AG04449 (cell line): ENCODE measurements around the gene FKBP15.
"Not testable (repeated sequence)": the region's sequence is repeated elsewhere in the genome, so short reads cannot be mapped to it uniquely, and the experiment has no call there.

Experiments used
- CTCF ChIA-PET: fragments of 350-600 bp; formaldehyde crosslinking; extraction: SDS; loops from one replicate; lab custom pipeline; 2021; ENCODE audit warnings: antibody characterized with exemption; lab: Yijun Ruan, JAX
- POLR2A ChIA-PET: fragments of 400-600, 350-600 bp; formaldehyde crosslinking; extraction: SDS; loops from one replicate; lab custom pipeline; 2020; ENCODE audit warnings: antibody characterized with exemption, inconsistent platforms; lab: Yijun Ruan, JAX
- DNase-seq: peaks from one replicate; pipeline ENCODE4 v3.0.0-alpha.2; 2010; ENCODE audit warnings: low read depth, low spot score
- H3K4me3 ChIP-seq: 2 replicates; pipeline ENCODE4 v1.5.1; 2011; ENCODE audit warnings: low read depth, mild to moderate bottlenecking, control low read depth, low read length
- CTCF ChIP-seq: IDR thresholded peaks from one replicate; pipeline ENCODE4 v1.5.1; 2011; ENCODE audit warnings: mild to moderate bottlenecking, moderate library complexity, low read length, control low read depth, inconsistent platforms; ENCODE audit not compliant: insufficient read depth; ENCODE audit errors: missing control alignments

Gene FKBP15

GRCh38 chr9:113148781-113149510 lies 72.1 kb downstream of the FKBP15 start:
- no peak for TF ChIP-seq CTCF
- DNase-seq = no peak
- no peak overlapping the region for H3K4me3 ChIP-seq
- CTCF ChIA-PET = interaction anchor here (0.9 to 1.2 kb wide), 3 partner anchors 24 to 288 kb away, joined by 3 read pairs; no protein-coding TSS in a partner anchor
- POLR2A ChIA-PET = interaction anchor here (1.0 kb wide), 1 partner anchor 72 kb away, joined by 3 read pairs; the partner anchor contains the start of gene FKBP15

DNA sequence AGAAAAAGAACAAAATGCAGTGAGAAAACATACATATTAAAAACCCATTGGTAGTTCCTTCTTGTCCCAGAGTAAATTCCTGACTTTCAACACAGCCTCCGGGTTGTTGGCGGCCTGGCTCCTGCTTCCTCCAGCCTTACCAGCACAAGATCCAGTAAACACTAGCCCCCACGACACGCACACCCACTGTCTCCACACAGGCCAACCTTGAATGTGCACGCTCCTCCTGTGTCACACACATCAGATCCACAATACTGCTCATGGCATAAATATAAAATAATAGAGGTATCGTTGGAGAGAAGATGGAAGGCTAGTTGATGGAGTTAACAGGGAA lies 72.7 kb downstream of the FKBP15 start:
- H3K4me3 ChIP-seq = no peak overlapping the region
- DNase-seq = no peak
- ChIA-PET POLR2A (no interaction called here), CTCF (no interaction called here)
- no peak for TF ChIP-seq CTCF

DNA sequence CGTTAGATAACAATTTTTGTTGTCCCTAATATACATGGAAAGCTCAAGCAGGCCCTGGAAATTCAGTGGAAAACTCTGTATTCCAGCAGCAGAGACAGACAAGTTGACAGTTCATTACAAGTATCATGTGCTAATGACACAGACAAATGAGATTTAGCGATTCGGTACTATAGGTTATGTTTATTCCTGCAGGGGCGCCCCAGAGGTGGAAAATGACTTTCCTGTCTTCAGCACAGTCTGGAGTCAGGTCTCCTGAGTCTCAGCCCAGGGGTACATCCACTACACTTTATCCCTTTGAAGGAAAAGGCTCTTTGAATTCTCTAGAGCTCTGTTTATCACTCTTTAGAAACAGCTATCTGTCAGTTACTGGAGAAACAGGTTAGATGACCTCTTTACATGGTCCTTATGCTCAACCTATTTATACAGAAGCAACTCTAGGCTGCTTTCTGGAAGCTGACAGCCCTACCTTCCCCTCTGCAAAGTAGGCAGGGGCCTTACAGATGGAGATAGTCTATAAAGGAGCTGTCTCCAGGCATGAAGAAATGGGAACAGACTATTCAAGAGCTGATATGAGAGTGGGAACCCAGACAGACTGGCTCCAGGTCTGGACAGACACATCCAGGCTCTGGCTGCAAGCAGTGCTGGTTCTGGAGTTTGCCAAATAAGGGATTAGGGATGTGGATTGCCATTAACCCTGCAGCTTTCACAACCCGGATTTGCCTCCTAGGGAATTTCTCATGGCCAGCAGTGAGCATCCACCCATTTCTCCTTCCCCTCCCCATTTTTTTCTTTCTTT lies 77.4 kb downstream of the FKBP15 start:
- POLR2A ChIA-PET = no interaction called here
- H3K4me3 ChIP-seq = no peak overlapping the region
- TF ChIP-seq CTCF = no peak
- CTCF ChIA-PET = no interaction called here
- no peak for DNase-seq

DNA sequence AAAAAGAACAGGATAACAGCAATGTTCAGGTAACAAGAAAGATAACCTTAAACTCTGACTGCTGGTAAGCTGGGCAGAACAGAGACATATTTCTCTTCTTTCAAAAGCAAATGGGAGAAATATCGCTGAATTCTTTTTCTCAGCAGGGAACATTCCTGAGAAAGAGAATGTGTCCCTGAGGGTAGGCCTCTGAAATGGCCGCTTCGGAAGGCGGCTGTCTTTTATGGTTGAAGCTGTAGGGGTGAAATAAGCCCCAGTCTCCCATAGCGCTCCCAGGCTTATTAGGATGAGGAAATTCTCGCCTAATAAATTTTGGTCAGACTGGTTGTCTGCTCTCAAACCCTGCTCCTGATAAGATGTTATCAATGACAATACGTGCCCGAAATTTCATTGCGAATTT lies 80.2 kb downstream of the FKBP15 start:
- POLR2A ChIA-PET, CTCF ChIA-PET, H3K4me3 ChIP-seq, DNase-seq: not testable (repeated sequence)

GRCh38 chr9:113139953-113140352 lies 81.1 kb downstream of the FKBP15 start:
- DNase-seq = no peak
- no peak overlapping the region for H3K4me3 ChIP-seq
- POLR2A ChIA-PET = no interaction called here
- CTCF ChIA-PET = no interaction called here
- TF ChIP-seq CTCF = no peak

DNA sequence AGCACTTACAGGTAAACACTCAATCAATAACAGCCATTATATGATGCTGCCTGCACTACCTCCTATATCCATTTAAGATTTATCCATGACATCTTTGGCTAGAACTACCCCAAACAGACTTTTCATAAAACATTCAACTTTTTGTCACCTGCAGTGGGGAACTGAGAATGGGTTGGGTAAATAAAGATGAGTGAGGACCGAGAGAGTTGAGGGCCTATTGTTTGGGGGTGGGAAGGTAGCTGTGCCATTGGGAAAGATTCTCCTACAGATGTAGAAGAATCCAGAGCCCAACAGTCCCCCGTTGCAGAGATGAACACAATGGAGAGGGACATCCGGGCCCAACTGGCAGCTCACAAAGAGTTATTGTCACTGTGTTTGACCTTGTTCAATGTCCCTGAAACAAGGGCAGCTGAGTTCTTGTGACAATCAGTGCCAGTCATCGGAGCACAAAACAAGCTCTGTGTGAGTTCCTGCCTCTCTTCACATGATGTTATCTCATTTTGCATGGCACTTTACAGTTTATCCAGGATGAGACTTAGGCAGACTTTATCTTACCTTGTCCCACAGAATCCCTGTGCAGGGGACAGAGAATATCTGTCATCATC lies 81.8 kb downstream of the FKBP15 start:
- TF ChIP-seq CTCF = no peak
- ChIA-PET CTCF (no interaction called here), POLR2A (no interaction called here)
- no peak for DNase-seq
- no peak overlapping the region for H3K4me3 ChIP-seq
